ENCODE results near the gene MORC2. TPM values are rescaled to one million over a fixed set of nuclear protein-coding genes. Genes with fewer than 3 reads are reported as not detected.

MORC2 gene
- total RNA-seq, 1 donor from 2014 or later = 37.2 TPM

GRCh38 chr22:30879415-30879797, 89.2 kb downstream of the MORC2 start:
- no peak for DNase-seq (ENCODE audit: low spot score)
- Mint-ChIP-seq H3K9me3 (no peaks in the 10 kb centered on the region), H3K27ac (no peak overlapping the region), H3K4me1 (ENCODE audit: low read depth) (no peaks in the 10 kb centered on the region), H3K4me3 (ENCODE audit: low read depth) (no peak overlapping the region), H3K27me3 (ENCODE audit: low read depth) (no peaks in the 10 kb centered on the region), H3K36me3 (ENCODE audit: low read depth) (no peaks in the 10 kb centered on the region)
- intact Hi-C loops (cut with micrococcal nuclease) = no loop called here

GRCh38 chr22:30878516-30879414, 89.8 kb downstream of the MORC2 start:
- intact Hi-C loops (cut with micrococcal nuclease) = no loop called here

GRCh38 chr22:30877662-30878515, 90.7 kb downstream of the MORC2 start:
- H3K4me3 Mint-ChIP-seq (ENCODE audit: low read depth) = no peak overlapping the region
- H3K9me3 Mint-ChIP-seq = no peaks in the 10 kb centered on the region
- H3K4me1 Mint-ChIP-seq (ENCODE audit: low read depth) = no peaks in the 10 kb centered on the region
- intact Hi-C loops (cut with micrococcal nuclease) = no loop called here
- H3K27ac Mint-ChIP-seq = no peak overlapping the region
- no peaks in the 10 kb centered on the region for H3K36me3 Mint-ChIP-seq (ENCODE audit: low read depth)
- no peaks in the 10 kb centered on the region for H3K27me3 Mint-ChIP-seq (ENCODE audit: low read depth)
- no peak for DNase-seq (ENCODE audit: low spot score)

More at GRCh38 chr22:30878516-30879414, 89.8 kb downstream of the MORC2 start:
- H3K9me3 Mint-ChIP-seq = no peaks in the 10 kb centered on the region
- no peaks in the 10 kb centered on the region for H3K4me1 Mint-ChIP-seq (ENCODE audit: low read depth)
- no peak overlapping the region for H3K4me3 Mint-ChIP-seq (ENCODE audit: low read depth)
- H3K27me3 Mint-ChIP-seq (ENCODE audit: low read depth) = no peaks in the 10 kb centered on the region
- DNase-seq (ENCODE audit: low spot score) = no peak
- no peaks in the 10 kb centered on the region for H3K36me3 Mint-ChIP-seq (ENCODE audit: low read depth)
- no peak overlapping the region for H3K27ac Mint-ChIP-seq

GRCh38 chr22:30876915-30877553, 91.5 kb downstream of the MORC2 start:
- no peak overlapping the region for H3K27ac Mint-ChIP-seq
- no peaks in the 10 kb centered on the region for H3K36me3 Mint-ChIP-seq (ENCODE audit: low read depth)
- H3K27me3 Mint-ChIP-seq (ENCODE audit: low read depth) = no peaks in the 10 kb centered on the region
- H3K4me1 Mint-ChIP-seq (ENCODE audit: low read depth) = no peaks in the 10 kb centered on the region
- H3K4me3 Mint-ChIP-seq (ENCODE audit: low read depth) = no peak overlapping the region
- H3K9me3 Mint-ChIP-seq = no peaks in the 10 kb centered on the region
- DNase-seq (ENCODE audit: low spot score) = no peak
- intact Hi-C loops (cut with micrococcal nuclease) = no loop called here

GRCh38 chr22:30876221-30876751, 92.3 kb downstream of the MORC2 start:
- Mint-ChIP-seq H3K36me3 (ENCODE audit: low read depth) (no peaks in the 10 kb centered on the region), H3K27me3 (ENCODE audit: low read depth) (no peaks in the 10 kb centered on the region), H3K27ac (no peak overlapping the region), H3K9me3 (no peaks in the 10 kb centered on the region), H3K4me1 (ENCODE audit: low read depth) (no peaks in the 10 kb centered on the region), H3K4me3 (ENCODE audit: low read depth) (no peak overlapping the region)
- DNase-seq (ENCODE audit: low spot score) = no peak
- intact Hi-C loops (cut with micrococcal nuclease) = no loop called here

GRCh38 chr22:30875481-30876215, 92.9 kb downstream of the MORC2 start:
- Mint-ChIP-seq H3K36me3 (ENCODE audit: low read depth) (no peaks in the 10 kb centered on the region), H3K4me1 (ENCODE audit: low read depth) (no peaks in the 10 kb centered on the region), H3K4me3 (ENCODE audit: low read depth) (no peak overlapping the region), H3K9me3 (no peaks in the 10 kb centered on the region), H3K27ac (no peak overlapping the region), H3K27me3 (ENCODE audit: low read depth) (no peaks in the 10 kb centered on the region)
- DNase-seq (ENCODE audit: low spot score) = no peak
- intact Hi-C loops (cut with micrococcal nuclease) = no loop called here

Other genes starting within 250 kb of the MORC2 start
- gene TUG1, start 491 bp upstream of the MORC2 start, total RNA-seq = 66.9 and 68.2 TPM in 2 replicates
- 27.0 and 28.9 TPM in 2 replicates for gene SMTN, start 112.5 kb upstream of the MORC2 start, total RNA-seq
- 7.9 and 9.4 TPM in 2 replicates for gene SELENOM, start 138.8 kb upstream of the MORC2 start, total RNA-seq
- 0.18 and 0.30 TPM in 2 replicates for gene INPP5J, start 154.2 kb upstream of the MORC2 start, total RNA-seq
- gene PLA2G3, start 171.7 kb upstream of the MORC2 start, total RNA-seq = not detected in 2 replicates
- gene RNF185, start 191.4 kb upstream of the MORC2 start, total RNA-seq = 15.5 and 18.1 TPM in 2 replicates
- gene LIMK2, start 243.5 kb upstream of the MORC2 start, total RNA-seq = 31.1 and 33.9 TPM in 2 replicates